Endothelial cell of umbilical vein (primary cell): ENCODE data around the gene TSPAN17. TPM values are rescaled to one million over a fixed set of nuclear protein-coding genes. Genes with fewer than 3 reads are reported as not detected.

Experiments used
- BruUV-seq: library from RNA; stranded (reverse); fragments of 400-500 nt; replicated peaks from 2 replicates; lab custom pipeline; 2021; lab: Mats Ljungman, UMichigan
- CTCF ChIA-PET: fragments of 300-600, 350-600 bp; sonication (Branson Sonifier 250); formaldehyde crosslinking; loops from one replicate; lab custom pipeline; 2021; ENCODE audit warnings: antibody characterized with exemption, inconsistent platforms; lab: Charles Lee
- POLR2A ChIA-PET: fragments of 300-600, 350-600 bp; sonication (Branson Sonifier 250); formaldehyde crosslinking; loops from one replicate; lab custom pipeline; 2021; ENCODE audit warnings: antibody characterized with exemption, inconsistent platforms; lab: Charles Lee
- DNase-seq: peaks from one replicate; pipeline ENCODE4 v3.0.0-alpha.2; 2011; ENCODE audit warnings: low read depth, low spot score
- FAIRE-seq: peaks from 2 replicates; lab custom pipeline; 2011; peaks lifted over from hg19 to GRCh38; lab: Jason Lieb, UNC
- H2AFZ ChIP-seq: 2 replicates; pipeline ENCODE4 v1.6.0; 2012; ENCODE audit warnings: low read depth, low read length, control low read depth, inconsistent platforms
- H3K27ac ChIP-seq: 2 replicates; pipeline ENCODE4 v1.5.1; 2011; ENCODE audit warnings: low read depth, mild to moderate bottlenecking, control low read depth, low read length, moderate library complexity; ENCODE audit not compliant: insufficient read depth
- H3K27me3 ChIP-seq, 2 experiments: 2 replicates each; pipeline versions ENCODE4 v1.6.0 to v1.6.1; 2011; ENCODE audit warnings: low read length in 2 of 2, mixed read lengths in 1 of 2; ENCODE audit not compliant: control insufficient read depth in 2 of 2, insufficient read depth in 2 of 2
- H3K36me3 ChIP-seq, 2 experiments: 2 replicates in 1 of 2; 3 replicates in 1 of 2; pipeline ENCODE4 v1.5.1; 2011; ENCODE audit warnings: low read length in 2 of 2, mild to moderate bottlenecking in 1 of 2, moderate library complexity in 1 of 2; ENCODE audit not compliant: control insufficient read depth in 2 of 2, insufficient read depth in 2 of 2; ENCODE audit errors: extremely low read depth in 1 of 2
- H3K4me1 ChIP-seq: 3 replicates; pipeline ENCODE4 v1.5.1; 2011; ENCODE audit warnings: mild to moderate bottlenecking, low read length; ENCODE audit not compliant: control insufficient read depth, insufficient read depth; ENCODE audit errors: extremely low read depth
- H3K4me2 ChIP-seq: 2 replicates; pipeline ENCODE4 v1.6.1; 2011; ENCODE audit warnings: low read length, control low read depth, mixed read lengths; ENCODE audit not compliant: insufficient read depth
- H3K4me3 ChIP-seq, 3 experiments: fragments of 200-600 bp in 1 of 3; sonication (generic), shearing (Covaris generic) in 1 of 3; replicated peaks in 1 of 3; 2 replicates each; pipeline ENCODE4 v1.5.1; 2011 to 2016; ENCODE audit warnings: control low read depth in 3 of 3, low read length in 3 of 3, mild to moderate bottlenecking in 2 of 3, inconsistent platforms in 1 of 3, low read depth in 1 of 3, moderate library complexity in 1 of 3; ENCODE audit not compliant: insufficient read depth in 1 of 3
- H3K79me2 ChIP-seq: 2 replicates; pipeline ENCODE4 v1.6.0; 2012; ENCODE audit warnings: low read length, inconsistent platforms; ENCODE audit not compliant: control insufficient read depth, insufficient read depth
- H3K9ac ChIP-seq: replicated peaks from 2 replicates; pipeline ENCODE3; 2011; ENCODE audit warnings: low read length, control low read depth; ENCODE audit not compliant: insufficient read depth; ENCODE audit errors: extremely low read depth
- H3K9me1 ChIP-seq: replicated peaks from 3 replicates; pipeline ENCODE4 v1.6.0; 2011; ENCODE audit warnings: mild to moderate bottlenecking, low read length; ENCODE audit not compliant: control insufficient read depth, insufficient read depth; ENCODE audit errors: extremely low read depth
- H3K9me3 ChIP-seq: replicated peaks from 2 replicates; pipeline ENCODE4 v1.5.1; 2012; ENCODE audit warnings: low read length, inconsistent platforms; ENCODE audit not compliant: control insufficient read depth, insufficient read depth
- H4K20me1 ChIP-seq: replicated peaks from 2 replicates; pipeline ENCODE3; 2011; ENCODE audit warnings: mild to moderate bottlenecking, low read length; ENCODE audit not compliant: control insufficient read depth, insufficient read depth; ENCODE audit errors: extremely low read depth
- EZH2 ChIP-seq: IDR thresholded peaks from 2 replicates; pipeline ENCODE4 v1.6.1; 2012; ENCODE audit warnings: borderline replicate concordance, low read depth, mild to moderate bottlenecking, moderate library complexity, low read length, inconsistent platforms; ENCODE audit not compliant: severe bottlenecking
- FOS ChIP-seq: IDR thresholded peaks from 2 replicates; pipeline ENCODE4 v1.6.1; 2011; ENCODE audit warnings: mild to moderate bottlenecking, low read length, moderate library complexity, borderline replicate concordance; ENCODE audit not compliant: insufficient read depth
- GATA2 ChIP-seq: IDR thresholded peaks from 2 replicates; pipeline ENCODE4 v1.7.0; 2011; ENCODE audit warnings: low read depth, mild to moderate bottlenecking, moderate library complexity, mixed read lengths, low read length; ENCODE audit not compliant: insufficient read length, insufficient read depth
- JUN ChIP-seq: IDR thresholded peaks from 2 replicates; pipeline ENCODE4 v1.6.1; 2011; ENCODE audit warnings: borderline replicate concordance, low read depth; ENCODE audit not compliant: insufficient read length, insufficient read depth
- MYC ChIP-seq: IDR thresholded peaks from one replicate; pipeline ENCODE4 v1.6.1; 2011; ENCODE audit warnings: mild to moderate bottlenecking, low read depth, low read length
- POLR2AphosphoS5 ChIP-seq: IDR thresholded peaks from 2 replicates; pipeline ENCODE4 v1.6.1; 2012; ENCODE audit warnings: low read depth, mild to moderate bottlenecking, control low read depth, low read length, moderate library complexity; ENCODE audit not compliant: insufficient read depth
- dilution Hi-C: fragments of 300-500 bp; cut with MboI; formaldehyde crosslinking; loops from one replicate; pipeline ENCODE4 v1.15.0; 2019; ENCODE audit warnings: low sequenced_read_pairs; ENCODE audit not compliant: extremely low pct_ligation_motif_present
- intact Hi-C: fragments of 100-400 bp; cut with micrococcal nuclease; formaldehyde crosslinking; loops from one replicate; pipeline ENCODE4 v1.10.0; 2022
- polyA plus RNA-seq, 4 experiments: library from polyadenylated mRNA; depleted of rRNA in 3 of 4; stranded (reverse) in 3 of 4; unstranded in 1 of 4; fragments of >200 nt; gene quantifications; 2 replicates each; pipeline versions ENCODE4 v1.2.1 to v1.2.3, GENCODE V29; 2011 to 2012; ENCODE audit warnings: missing spikeins in 1 of 4
- total RNA-seq: library from RNA; stranded (reverse); gene quantifications from 2 replicates; pipeline ENCODE4 v1.2.3, GENCODE V29; 2021
- TF ChIP-seq, protein P1 (sequence below): IDR thresholded peaks from 2 replicates; pipeline ENCODE4 v1.6.1; 2011; ENCODE audit not compliant: insufficient read depth, insufficient read length
- TF ChIP-seq, protein P2 (sequence below), 2 donors: IDR thresholded peaks; 1 replicate in 1 of 2; 2 replicates in 1 of 2; pipeline ENCODE4 v1.5.1; 2011; ENCODE audit warnings: low read length in 2 of 2, mild to moderate bottlenecking in 2 of 2, moderate library complexity in 2 of 2, control low read depth in 1 of 2, inconsistent platforms in 1 of 2, low read depth in 1 of 2; ENCODE audit not compliant: insufficient read depth in 1 of 2; ENCODE audit errors: extremely low read depth in 1 of 2

TSPAN17 gene
- total and polyA plus RNA-seq, 2 donors (not counting 3 experiments of a cell fraction or from before 2014, with no cell fraction given): 55.9 to 73.3 TPM

DNA sequence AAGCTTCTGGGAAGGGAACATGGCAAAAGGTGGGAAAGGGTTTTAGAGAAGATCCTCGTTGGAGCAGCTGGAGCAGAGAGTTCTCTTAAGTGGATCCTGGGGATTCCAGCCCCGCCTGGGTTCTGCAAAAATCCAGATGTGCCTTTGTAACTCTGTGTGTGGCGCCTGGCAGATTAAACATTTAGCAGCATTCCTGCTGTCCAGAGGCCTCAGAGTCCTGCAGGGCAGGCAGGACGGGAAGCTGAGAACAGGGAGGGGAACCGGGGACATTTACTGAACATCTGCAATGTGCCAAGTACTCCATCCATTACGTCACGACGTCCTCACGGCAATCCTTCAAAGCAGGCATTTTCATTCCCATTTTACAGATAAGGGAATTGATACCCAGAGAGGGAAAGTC is 10.9 kb upstream of the TSPAN17 start:
- TF ChIP-seq EZH2: no peak
- TF ChIP-seq JUN: no peak
- no peak for TF ChIP-seq FOS
- no peak for TF ChIP-seq POLR2AphosphoS5
- TF ChIP-seq GATA2: no peak
- TF ChIP-seq, protein P1, sequence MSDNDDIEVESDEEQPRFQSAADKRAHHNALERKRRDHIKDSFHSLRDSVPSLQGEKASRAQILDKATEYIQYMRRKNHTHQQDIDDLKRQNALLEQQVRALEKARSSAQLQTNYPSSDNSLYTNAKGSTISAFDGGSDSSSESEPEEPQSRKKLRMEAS: no peak
- TF ChIP-seq MYC: no peak
- TF ChIP-seq, protein P2, sequence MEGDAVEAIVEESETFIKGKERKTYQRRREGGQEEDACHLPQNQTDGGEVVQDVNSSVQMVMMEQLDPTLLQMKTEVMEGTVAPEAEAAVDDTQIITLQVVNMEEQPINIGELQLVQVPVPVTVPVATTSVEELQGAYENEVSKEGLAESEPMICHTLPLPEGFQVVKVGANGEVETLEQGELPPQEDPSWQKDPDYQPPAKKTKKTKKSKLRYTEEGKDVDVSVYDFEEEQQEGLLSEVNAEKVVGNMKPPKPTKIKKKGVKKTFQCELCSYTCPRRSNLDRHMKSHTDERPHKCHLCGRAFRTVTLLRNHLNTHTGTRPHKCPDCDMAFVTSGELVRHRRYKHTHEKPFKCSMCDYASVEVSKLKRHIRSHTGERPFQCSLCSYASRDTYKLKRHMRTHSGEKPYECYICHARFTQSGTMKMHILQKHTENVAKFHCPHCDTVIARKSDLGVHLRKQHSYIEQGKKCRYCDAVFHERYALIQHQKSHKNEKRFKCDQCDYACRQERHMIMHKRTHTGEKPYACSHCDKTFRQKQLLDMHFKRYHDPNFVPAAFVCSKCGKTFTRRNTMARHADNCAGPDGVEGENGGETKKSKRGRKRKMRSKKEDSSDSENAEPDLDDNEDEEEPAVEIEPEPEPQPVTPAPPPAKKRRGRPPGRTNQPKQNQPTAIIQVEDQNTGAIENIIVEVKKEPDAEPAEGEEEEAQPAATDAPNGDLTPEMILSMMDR (IDR thresholded peaks at IDR 0.05; ENCODE audit: extremely low read depth in 1 of 2, insufficient read depth in 1 of 2, low read depth in 1 of 2, low read length in 2 of 2): no peak
- no peak overlapping the region for H3K9ac ChIP-seq
- H3K36me3 ChIP-seq: no peaks in the 10 kb centered on the region
- dilution Hi-C loops (no loop called here), intact Hi-C loops (no loop called here)
- no peak overlapping the region for H3K27ac ChIP-seq
- H2AFZ ChIP-seq: no peak overlapping the region
- DNase-seq: no peak
- FAIRE-seq: no peak
- ChIA-PET POLR2A (no interaction called here), CTCF (interaction anchor here (2.3 kb wide), 1 partner anchor 24 kb away, joined by 7 read pairs; no protein-coding TSS in a partner anchor)
- no peak overlapping the region for H3K4me2 ChIP-seq
- no peaks in the 10 kb centered on the region for H3K9me1 ChIP-seq
- no peaks in the 10 kb centered on the region for H3K4me1 ChIP-seq
- no peaks in the 10 kb centered on the region for H3K79me2 ChIP-seq
- H3K9me3 ChIP-seq: no peaks in the 10 kb centered on the region
- H3K27me3 ChIP-seq: peaks cover 27 to 33% of the 10 kb centered on the region in 2 experiments
- H4K20me1 ChIP-seq: no peaks in the 10 kb centered on the region
- no peak overlapping the region for H3K4me3 ChIP-seq
- BruUV-seq: no TSS peak
